HEK293 (cell line): ENCODE measurements around the gene FAM167B.

Experiments used
- CTCF ChIP-seq: fragments of 450-650 bp; formaldehyde crosslinking; IDR thresholded peaks from 2 replicates; pipeline ENCODE4 v1.5.1; 2016; ENCODE audit warnings: missing biosample characterization, missing genetic modification characterization
- GLIS2 ChIP-seq: fragments of 450-650 bp; formaldehyde crosslinking; IDR thresholded peaks from 2 replicates; pipeline ENCODE4 v1.5.1; 2016; ENCODE audit warnings: missing biosample characterization, missing genetic modification characterization
- HOXC10 ChIP-seq: sonication (generic); formaldehyde crosslinking; IDR thresholded peaks from 2 replicates; pipeline ENCODE4 v1.8.1; 2023; ENCODE audit warnings: mild to moderate bottlenecking, missing genetic modification reagents
- HOXD13 ChIP-seq: sonication (generic); formaldehyde crosslinking; IDR thresholded peaks from 2 replicates; pipeline ENCODE4 v1.8.0; 2022; ENCODE audit warnings: missing genetic modification reagents, borderline replicate concordance
- KLF1 ChIP-seq: fragments of 450-650 bp; formaldehyde crosslinking; IDR thresholded peaks from 2 replicates; pipeline ENCODE4 v1.5.1; 2016; ENCODE audit warnings: missing biosample characterization, missing genetic modification characterization
- MYNN ChIP-seq: fragments of 450-650 bp; formaldehyde crosslinking; IDR thresholded peaks from 2 replicates; pipeline ENCODE4 v1.5.1; 2016; ENCODE audit warnings: missing biosample characterization, missing genetic modification characterization, borderline replicate concordance
- WT1 ChIP-seq: fragments of 450-650 bp; formaldehyde crosslinking; IDR thresholded peaks from 2 replicates; pipeline ENCODE4 v1.5.1; 2016; ENCODE audit warnings: missing biosample characterization, missing genetic modification characterization
- ZBTB48 ChIP-seq: fragments of 450-650 bp; formaldehyde crosslinking; IDR thresholded peaks from 2 replicates; pipeline ENCODE4 v1.5.1; 2016; ENCODE audit warnings: missing biosample characterization, missing genetic modification characterization
- ZNF10 ChIP-seq: fragments of 450-650 bp; formaldehyde crosslinking; IDR thresholded peaks from 2 replicates; pipeline ENCODE4 v1.5.1; 2017; ENCODE audit warnings: missing biosample characterization, missing genetic modification characterization
- ZNF112 ChIP-seq: fragments of 450-650 bp; formaldehyde crosslinking; IDR thresholded peaks from 2 replicates; pipeline ENCODE4 v1.5.0; 2017; ENCODE audit warnings: missing biosample characterization, missing genetic modification characterization
- ZNF184 ChIP-seq: fragments of 450-650 bp; IDR thresholded peaks from 2 replicates; pipeline ENCODE4 v1.5.1; 2018; ENCODE audit warnings: missing biosample characterization, mild to moderate bottlenecking, missing genetic modification characterization
- ZNF362 ChIP-seq: fragments of 450-650 bp; formaldehyde crosslinking; IDR thresholded peaks from 2 replicates; pipeline ENCODE4 v1.5.1; 2016; ENCODE audit warnings: missing biosample characterization, missing genetic modification characterization
- ZNF394 ChIP-seq: fragments of 450-650 bp; formaldehyde crosslinking; IDR thresholded peaks from 2 replicates; pipeline ENCODE4 v1.5.1; 2016; ENCODE audit warnings: missing biosample characterization, missing genetic modification characterization, mild to moderate bottlenecking, moderate library complexity, borderline replicate concordance
- ZNF510 ChIP-seq: fragments of 450-650 bp; formaldehyde crosslinking; IDR thresholded peaks from 2 replicates; pipeline ENCODE4 v1.5.1; 2018; ENCODE audit warnings: mild to moderate bottlenecking, missing genetic modification characterization, missing biosample characterization; ENCODE audit not compliant: insufficient replicate concordance
- ZNF514 ChIP-seq: fragments of 450-650 bp; formaldehyde crosslinking; IDR thresholded peaks from 2 replicates; pipeline ENCODE4 v1.5.1; 2016; ENCODE audit warnings: missing biosample characterization, missing genetic modification characterization
- ZNF518A ChIP-seq: fragments of 450-650 bp; formaldehyde crosslinking; conservative IDR thresholded peaks from 2 replicates; pipeline ENCODE4 v1.5.1; 2016; ENCODE audit warnings: low read depth, missing biosample characterization, missing genetic modification characterization
- ZNF558 ChIP-seq: fragments of 450-650 bp; formaldehyde crosslinking; IDR thresholded peaks from 2 replicates; pipeline ENCODE4 v1.5.1; 2016; ENCODE audit warnings: missing biosample characterization, missing genetic modification characterization
- ZNF624 ChIP-seq: fragments of 450-650 bp; formaldehyde crosslinking; IDR thresholded peaks from 2 replicates; pipeline ENCODE4 v1.5.1; 2017; ENCODE audit warnings: missing biosample characterization, missing genetic modification characterization
- ZNF677 ChIP-seq: fragments of 450-650 bp; IDR thresholded peaks from 2 replicates; pipeline ENCODE4 v1.5.0; 2018; ENCODE audit warnings: missing biosample characterization, mild to moderate bottlenecking, missing genetic modification characterization, moderate library complexity
- ZXDB ChIP-seq: fragments of 450-650 bp; formaldehyde crosslinking; IDR thresholded peaks from 2 replicates; pipeline ENCODE4 v1.5.1; 2016; ENCODE audit warnings: missing biosample characterization, missing genetic modification characterization
- TF ChIP-seq, protein P1 (sequence below): fragments of 450-650 bp; formaldehyde crosslinking; IDR thresholded peaks from 2 replicates; pipeline ENCODE4 v1.5.1; 2017; ENCODE audit warnings: missing biosample characterization, missing genetic modification characterization
- TF ChIP-seq, protein P2 (sequence below): fragments of 450-650 bp; formaldehyde crosslinking; conservative IDR thresholded peaks from 2 replicates; pipeline ENCODE4 v1.5.1; 2016; ENCODE audit warnings: low read depth, missing biosample characterization, missing genetic modification characterization

The FAM167B gene

GRCh38 chr1:32247983-32248889 lies 1.2 kb downstream of the FAM167B start (continued):
- TF ChIP-seq ZBTB48 (tag by site-specific recombination) = peak; percentile 41; the same call in 1 of the 2 replicates
- TF ChIP-seq, protein P1, sequence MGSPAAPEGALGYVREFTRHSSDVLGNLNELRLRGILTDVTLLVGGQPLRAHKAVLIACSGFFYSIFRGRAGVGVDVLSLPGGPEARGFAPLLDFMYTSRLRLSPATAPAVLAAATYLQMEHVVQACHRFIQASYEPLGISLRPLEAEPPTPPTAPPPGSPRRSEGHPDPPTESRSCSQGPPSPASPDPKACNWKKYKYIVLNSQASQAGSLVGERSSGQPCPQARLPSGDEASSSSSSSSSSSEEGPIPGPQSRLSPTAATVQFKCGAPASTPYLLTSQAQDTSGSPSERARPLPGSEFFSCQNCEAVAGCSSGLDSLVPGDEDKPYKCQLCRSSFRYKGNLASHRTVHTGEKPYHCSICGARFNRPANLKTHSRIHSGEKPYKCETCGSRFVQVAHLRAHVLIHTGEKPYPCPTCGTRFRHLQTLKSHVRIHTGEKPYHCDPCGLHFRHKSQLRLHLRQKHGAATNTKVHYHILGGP (tag by site-specific recombination) = no peak
- TF ChIP-seq HOXD13 = no peak
- no peak for TF ChIP-seq ZNF510
- no peak for TF ChIP-seq ZNF514 (tag by site-specific recombination)
- TF ChIP-seq ZNF362 (tag by site-specific recombination) = no peak
- 0 out of 2 replicates have a peak, but pooled peaks have one; percentile 15 for TF ChIP-seq WT1 (tag by site-specific recombination)
- TF ChIP-seq HOXC10 (CRISPR knock-in tag) = no peak
- no peak for TF ChIP-seq ZXDB (tag by site-specific recombination)
- peak; percentile 97 for TF ChIP-seq CTCF (tag by site-specific recombination)
- TF ChIP-seq ZNF677 (tag by site-specific recombination) = no peak
- TF ChIP-seq, protein P2, sequence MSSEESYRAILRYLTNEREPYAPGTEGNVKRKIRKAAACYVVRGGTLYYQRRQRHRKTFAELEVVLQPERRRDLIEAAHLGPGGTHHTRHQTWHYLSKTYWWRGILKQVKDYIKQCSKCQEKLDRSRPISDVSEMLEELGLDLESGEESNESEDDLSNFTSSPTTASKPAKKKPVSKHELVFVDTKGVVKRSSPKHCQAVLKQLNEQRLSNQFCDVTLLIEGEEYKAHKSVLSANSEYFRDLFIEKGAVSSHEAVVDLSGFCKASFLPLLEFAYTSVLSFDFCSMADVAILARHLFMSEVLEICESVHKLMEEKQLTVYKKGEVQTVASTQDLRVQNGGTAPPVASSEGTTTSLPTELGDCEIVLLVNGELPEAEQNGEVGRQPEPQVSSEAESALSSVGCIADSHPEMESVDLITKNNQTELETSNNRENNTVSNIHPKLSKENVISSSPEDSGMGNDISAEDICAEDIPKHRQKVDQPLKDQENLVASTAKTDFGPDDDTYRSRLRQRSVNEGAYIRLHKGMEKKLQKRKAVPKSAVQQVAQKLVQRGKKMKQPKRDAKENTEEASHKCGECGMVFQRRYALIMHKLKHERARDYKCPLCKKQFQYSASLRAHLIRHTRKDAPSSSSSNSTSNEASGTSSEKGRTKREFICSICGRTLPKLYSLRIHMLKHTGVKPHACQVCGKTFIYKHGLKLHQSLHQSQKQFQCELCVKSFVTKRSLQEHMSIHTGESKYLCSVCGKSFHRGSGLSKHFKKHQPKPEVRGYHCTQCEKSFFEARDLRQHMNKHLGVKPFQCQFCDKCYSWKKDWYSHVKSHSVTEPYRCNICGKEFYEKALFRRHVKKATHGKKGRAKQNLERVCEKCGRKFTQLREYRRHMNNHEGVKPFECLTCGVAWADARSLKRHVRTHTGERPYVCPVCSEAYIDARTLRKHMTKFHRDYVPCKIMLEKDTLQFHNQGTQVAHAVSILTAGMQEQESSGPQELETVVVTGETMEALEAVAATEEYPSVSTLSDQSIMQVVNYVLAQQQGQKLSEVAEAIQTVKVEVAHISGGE (tag by site-specific recombination) = no peak
- TF ChIP-seq ZNF518A = no peak
- no peak for TF ChIP-seq KLF1 (tag by site-specific recombination)
- TF ChIP-seq MYNN = no peak
- peak; percentile 51; the same call in 1 of the 2 replicates for TF ChIP-seq ZNF10 (tag by site-specific recombination)
- no peak for TF ChIP-seq ZNF624
- TF ChIP-seq ZNF394 (tag by site-specific recombination) = peak; percentile 62; the same call in 1 of the 2 replicates
- TF ChIP-seq GLIS2 = no peak
- TF ChIP-seq ZNF558 (tag by site-specific recombination) = no peak
- TF ChIP-seq ZNF184 (tag by site-specific recombination) = no peak
- TF ChIP-seq ZNF112 = no peak
